Measurements from ENCODE around the gene PRKAR2B. TPM values are rescaled to one million over a fixed set of nuclear protein-coding genes. Genes with fewer than 3 reads are reported as not detected.
"Not testable (repeated sequence)": the region's sequence is repeated elsewhere in the genome, so short reads cannot be mapped to it uniquely, and the experiment has no call there.

The PRKAR2B gene
- total RNA-seq, 1 experiment from 2014 or later: 14.3 TPM

GRCh38 chr7:107151538-107151937, 107.0 kb downstream of the PRKAR2B start:
- H3K4me1 ChIP-seq: no peaks in the 10 kb centered on the region
- DNase-seq: no peak

GRCh38 chr7:107152011-107152410, 107.5 kb downstream of the PRKAR2B start:
- H3K27ac ChIP-seq: no peak overlapping the region
- no peak overlapping the region for H3K4me3 ChIP-seq
- no peaks in the 10 kb centered on the region for H3K36me3 ChIP-seq
- H3K27me3 ChIP-seq: no peaks in the 10 kb centered on the region
- no peak for DNase-seq
- H3K4me1 ChIP-seq: no peaks in the 10 kb centered on the region
- H3K9me3 ChIP-seq (replicated peaks): no peaks in the 10 kb centered on the region

More at GRCh38 chr7:107151538-107151937, 107.0 kb downstream of the PRKAR2B start:
- Histone ChIP-seq H3K4me3 (no peak overlapping the region), H3K36me3 (no peaks in the 10 kb centered on the region), H3K9me3 (replicated peaks) (no peaks in the 10 kb centered on the region), H3K27me3 (no peaks in the 10 kb centered on the region), H3K27ac (no peak overlapping the region)

DNA sequence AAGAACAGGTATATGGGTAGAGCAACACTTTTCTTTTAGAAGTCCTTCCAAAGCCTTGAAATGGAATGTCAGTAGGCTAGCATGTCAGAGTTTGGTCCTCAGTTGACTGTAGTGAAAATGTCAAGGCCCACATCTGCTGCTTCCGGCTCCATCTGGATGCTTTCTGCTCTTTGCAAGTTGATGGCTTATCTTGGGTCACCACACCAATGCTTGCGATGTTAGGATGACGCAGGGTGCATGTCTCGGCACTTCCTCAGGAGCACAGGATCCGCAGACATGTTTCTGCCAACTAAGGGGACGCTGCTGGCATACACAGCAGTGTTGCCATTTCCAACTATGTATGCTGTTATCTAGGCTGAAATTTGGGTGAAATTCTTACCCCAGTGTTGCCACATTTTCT, 110.3 kb downstream of the PRKAR2B start:
- H3K27ac ChIP-seq: no peak overlapping the region
- no peaks in the 10 kb centered on the region for H3K9me3 ChIP-seq (replicated peaks)
- DNase-seq: no peak
- H3K4me1 ChIP-seq: no peaks in the 10 kb centered on the region
- no peaks in the 10 kb centered on the region for H3K36me3 ChIP-seq
- H3K27me3 ChIP-seq: no peaks in the 10 kb centered on the region
- H3K4me3 ChIP-seq: no peak overlapping the region

GRCh38 chr7:107155726-107156125, 111.2 kb downstream of the PRKAR2B start:
- H3K4me1 ChIP-seq; H3K27ac ChIP-seq; DNase-seq; H3K36me3 ChIP-seq; H3K4me3 ChIP-seq; H3K27me3 ChIP-seq; H3K9me3 ChIP-seq (replicated peaks): not testable (repeated sequence)

GRCh38 chr7:107157091-107157490, 112.6 kb downstream of the PRKAR2B start:
- Histone ChIP-seq H3K27ac (no peak overlapping the region), H3K27me3 (no peaks in the 10 kb centered on the region), H3K36me3 (no peaks in the 10 kb centered on the region), H3K4me1 (no peaks in the 10 kb centered on the region), H3K4me3 (no peak overlapping the region), H3K9me3 (replicated peaks) (no peaks in the 10 kb centered on the region)
- DNase-seq: no peak

- no peaks in the 10 kb centered on the region for H3K9me3 ChIP-seq (replicated peaks)
- no peak overlapping the region for H3K4me3 ChIP-seq
- no peaks in the 10 kb centered on the region for H3K36me3 ChIP-seq
- H3K27ac ChIP-seq: no peak overlapping the region
- no peaks in the 10 kb centered on the region for H3K4me1 ChIP-seq
- H3K27me3 ChIP-seq: no peaks in the 10 kb centered on the region
- DNase-seq: no peak
Observed at GRCh38 chr7:107158028-107158427, 113.5 kb downstream of the PRKAR2B start.

DNA sequence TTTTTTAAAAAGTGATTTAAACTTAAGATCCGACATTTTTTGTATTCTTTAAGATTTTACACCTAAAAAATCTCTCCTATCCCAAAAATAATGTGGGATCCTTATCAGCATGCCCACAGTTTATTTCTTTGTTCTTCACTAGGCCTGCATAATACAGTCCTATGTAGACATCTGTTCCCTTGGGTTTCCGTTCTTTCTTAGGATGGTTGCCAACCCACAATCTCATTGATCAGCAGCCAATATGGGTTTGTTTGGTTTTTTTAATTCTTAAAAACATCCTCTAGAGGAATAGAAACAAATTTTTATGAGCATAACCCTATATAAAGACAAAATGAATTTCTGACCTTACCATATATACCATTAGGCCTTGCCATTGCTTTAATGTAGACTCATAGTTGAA, 115.9 kb downstream of the PRKAR2B start:
- DNase-seq: no peak
- Histone ChIP-seq H3K36me3 (no peaks in the 10 kb centered on the region), H3K9me3 (replicated peaks) (no peaks in the 10 kb centered on the region), H3K27ac (no peak overlapping the region), H3K4me3 (no peak overlapping the region), H3K27me3 (no peaks in the 10 kb centered on the region), H3K4me1 (no peaks in the 10 kb centered on the region)

GRCh38 chr7:107161415-107161814, 116.9 kb downstream of the PRKAR2B start:
- no peaks in the 10 kb centered on the region for H3K9me3 ChIP-seq (replicated peaks)
- H3K27me3 ChIP-seq: no peaks in the 10 kb centered on the region
- H3K4me1 ChIP-seq: no peaks in the 10 kb centered on the region
- H3K27ac ChIP-seq: no peak overlapping the region
- H3K36me3 ChIP-seq: no peaks in the 10 kb centered on the region
- H3K4me3 ChIP-seq: no peak overlapping the region
- DNase-seq: no peak

DNA sequence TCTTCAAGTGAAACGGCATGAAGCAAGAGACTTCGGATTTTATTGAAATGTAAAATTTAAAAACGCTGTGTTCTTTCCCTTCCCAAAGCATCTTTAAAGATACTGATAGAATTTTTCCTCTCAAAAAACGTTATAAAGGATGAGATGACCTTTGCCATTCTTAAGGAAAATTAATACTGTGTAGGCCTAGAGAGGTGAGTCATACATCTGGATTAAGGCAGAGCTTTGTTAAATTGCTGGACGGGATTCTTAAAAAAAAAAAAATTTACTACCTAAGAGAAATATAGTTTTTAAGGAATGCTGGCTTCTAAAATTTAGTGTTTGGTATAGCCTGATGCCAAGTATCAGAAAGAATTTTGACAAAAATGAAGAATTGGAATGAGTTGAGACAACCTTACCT, 118.0 kb downstream of the PRKAR2B start:
- DNase-seq: no peak
- Histone ChIP-seq H3K36me3 (no peaks in the 10 kb centered on the region), H3K4me1 (no peaks in the 10 kb centered on the region), H3K4me3 (no peak overlapping the region), H3K27ac (no peak overlapping the region), H3K27me3 (no peaks in the 10 kb centered on the region), H3K9me3 (replicated peaks) (no peaks in the 10 kb centered on the region)

- Histone ChIP-seq H3K4me1 (no peaks in the 10 kb centered on the region), H3K27me3 (no peaks in the 10 kb centered on the region), H3K9me3 (replicated peaks) (no peaks in the 10 kb centered on the region), H3K36me3 (no peaks in the 10 kb centered on the region), H3K27ac (no peak overlapping the region), H3K4me3 (no peak overlapping the region)
- DNase-seq: no peak
Observed at GRCh38 chr7:107164092-107164491, 119.6 kb downstream of the PRKAR2B start.

DNA sequence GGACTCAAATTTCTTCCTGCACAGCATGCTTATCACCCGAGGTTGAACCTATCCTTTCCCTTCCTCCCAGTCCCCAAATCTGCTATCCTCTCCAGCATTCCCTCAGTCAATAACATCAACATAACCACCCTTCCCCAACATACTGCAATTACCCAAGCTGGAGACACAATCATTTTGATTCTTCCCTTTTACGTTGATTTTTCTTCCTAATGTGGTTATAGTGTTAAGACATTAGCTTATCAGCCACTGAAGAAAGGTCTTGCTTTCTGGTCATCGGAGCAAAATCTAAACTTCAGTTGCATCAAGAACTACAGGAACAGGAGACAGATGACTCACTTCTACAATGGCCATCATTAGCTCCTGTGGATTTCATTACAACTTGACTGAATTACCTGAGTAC, 120.8 kb downstream of the PRKAR2B start:
- Histone ChIP-seq H3K36me3 (no peaks in the 10 kb centered on the region), H3K4me1 (no peaks in the 10 kb centered on the region), H3K27me3 (no peaks in the 10 kb centered on the region), H3K27ac (no peak overlapping the region), H3K4me3 (no peak overlapping the region), H3K9me3 (replicated peaks) (no peaks in the 10 kb centered on the region)
- no peak for DNase-seq

GRCh38 chr7:107166736-107167426, 122.4 kb downstream of the PRKAR2B start:
- DNase-seq: no peak
- H3K4me3 ChIP-seq: peak overlapping the region; percentile 60
- H3K4me1 ChIP-seq: no peaks in the 10 kb centered on the region
- no peaks in the 10 kb centered on the region for H3K27me3 ChIP-seq
- H3K27ac ChIP-seq: peak overlapping the region; percentile 63
- no peaks in the 10 kb centered on the region for H3K36me3 ChIP-seq
- H3K9me3 ChIP-seq (replicated peaks): no peaks in the 10 kb centered on the region

DNA sequence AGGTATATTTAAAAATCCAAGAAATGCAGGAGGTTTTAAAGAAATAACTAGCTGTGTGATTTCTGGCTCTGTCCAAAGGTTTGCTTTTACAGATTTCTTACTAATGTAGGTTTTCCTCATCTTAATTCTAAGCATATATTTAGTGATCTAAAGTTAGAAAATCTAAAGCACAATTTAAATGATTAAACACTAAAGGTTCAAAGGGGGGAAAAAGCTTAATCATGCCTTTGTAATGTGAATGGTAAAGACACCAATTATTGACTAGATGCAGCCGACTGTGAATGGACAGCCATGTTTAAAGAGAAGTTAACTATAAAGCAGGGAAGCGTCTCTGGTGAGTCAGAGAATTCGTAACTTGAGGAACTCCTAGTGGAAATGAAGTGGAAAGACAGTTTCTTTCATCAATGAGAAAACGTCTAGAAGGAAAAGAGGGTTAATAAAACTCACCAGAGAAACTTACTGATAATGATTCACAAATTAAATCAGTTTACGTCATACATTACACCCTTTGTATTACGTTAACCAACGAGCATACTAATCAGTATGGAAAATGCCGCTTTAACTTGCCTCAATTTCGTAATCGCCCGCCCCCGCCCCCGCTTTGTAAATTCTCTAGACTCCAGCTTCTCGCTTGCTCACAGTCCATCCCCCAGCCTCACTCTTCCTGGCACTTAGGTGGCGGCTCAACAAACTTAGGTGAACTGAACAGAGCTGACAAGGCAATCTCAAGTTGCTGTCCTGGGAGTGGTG, 123.2 kb downstream of the PRKAR2B start:
- Histone ChIP-seq H3K27ac (peak overlapping the region; percentile 63), H3K4me1 (no peaks in the 10 kb centered on the region), H3K27me3 (no peaks in the 10 kb centered on the region), H3K36me3 (no peaks in the 10 kb centered on the region), H3K4me3 (peak overlapping the region; percentile 60), H3K9me3 (replicated peaks) (no peaks in the 10 kb centered on the region)
- peak; percentile 45 to 79 for DNase-seq

- no peaks in the 10 kb centered on the region for H3K4me1 ChIP-seq
- peak; percentile 99 to 100 for DNase-seq
- H3K36me3 ChIP-seq: no peaks in the 10 kb centered on the region
- H3K27ac ChIP-seq: peak within 1 kb of the TSS; percentile 83
- H3K27me3 ChIP-seq: no peaks in the 10 kb centered on the region
- H3K4me3 ChIP-seq: peak within 1 kb of the TSS; percentile 76
- H3K9me3 ChIP-seq (replicated peaks): no peaks in the 10 kb centered on the region
Observed at GRCh38 chr7:107168233-107169119, 124.0 kb downstream of the PRKAR2B start, which contains the start of gene HBP1. Gene HBP1 (plus strand): TSS chr7:107169003. CDS start chr7:107179894, 10,891 bp downstream.
